ENCODE results near the gene OR56B1. TPM values are rescaled to one million over a fixed set of nuclear protein-coding genes. Genes with fewer than 3 reads are reported as not detected.
A peak's percentile ranks its signal among the peaks of the same experiment; 100 is the strongest.
"Not testable (repeated sequence)": the region's sequence is repeated elsewhere in the genome, so short reads cannot be mapped to it uniquely, and the experiment has no call there.

OR56B1 gene
- polyA plus RNA-seq, 1 of the 3 experiments (the other 2 are of a cell fraction) = not detected

GRCh38 chr11:5690216-5690615, 46.0 kb upstream of the OR56B1 start:
- no peaks in the 10 kb centered on the region for H3K9me2 ChIP-seq
- WGBS (ENCODE audit: low lambda C conversion rate) = 20% methylated on average over 5 of the region's 5 CpGs
- H3K79me2 ChIP-seq (ENCODE audit: insufficient read depth) = no peaks in the 10 kb centered on the region
- no peak for DNase-seq
- TF ChIP-seq SMC3 (IDR thresholded peaks at IDR 0.05; ENCODE audit: low read depth, low read length) (no peak), MXI1 (IDR thresholded peaks at IDR 0.05; ENCODE audit: low read depth, low read length) (no peak), MEF2A (IDR thresholded peaks at IDR 0.05; ENCODE audit: borderline replicate concordance, low read depth) (no peak), POLR2AphosphoS5 (IDR thresholded peaks at IDR 0.05; ENCODE audit: low read depth, low read length) (0 out of 2 replicates have a peak, but pooled peaks have one; percentile 7), YY1 (IDR thresholded peaks at IDR 0.05; ENCODE audit: low read depth) (peak; percentile 49; the same call in 1 of the 2 replicates), MAX (IDR thresholded peaks at IDR 0.05; ENCODE audit: low read depth) (0 out of 2 replicates have a peak, but pooled peaks have one; percentile 2), USF1 (IDR thresholded peaks at IDR 0.05; ENCODE audit: borderline replicate concordance, low read depth) (0 out of 2 replicates have a peak, but pooled peaks have one; percentile 23)
- peak overlapping the region; percentile 58 for H2AFZ ChIP-seq (ENCODE audit: low read depth)
- peak overlapping the region; percentile 44 to 52; a peak in 3 of 4 replicates for H3K4me3 ChIP-seq (ENCODE audit: low read depth in 2 of 2, low read length in 1 of 2)
- peak overlapping the region; percentile 76 for H3K4me2 ChIP-seq
- no peaks in the 10 kb centered on the region for H4K20me1 ChIP-seq (ENCODE audit: insufficient read depth)
- peak overlapping the region; percentile 84 for H3K9ac ChIP-seq
- no peaks in the 10 kb centered on the region; a peak in 1 of 4 replicates for H3K4me1 ChIP-seq (ENCODE audit: control insufficient read depth in 1 of 2, insufficient read depth in 2 of 2, low read depth in 1 of 2, low read length in 1 of 2)
- peak overlapping the region; percentile 82 to 92 for H3K27ac ChIP-seq (ENCODE audit: low read depth in 2 of 2, low read length in 1 of 2)
- no peaks in the 10 kb centered on the region for H3K9me3 ChIP-seq
- POLR2A ChIA-PET = no interaction called here
- peaks cover 3% of the 10 kb centered on the region for H3F3A ChIP-seq (replicated peaks; ENCODE audit: insufficient read depth)
- H3K27me3 ChIP-seq (ENCODE audit: insufficient read depth) = no peaks in the 10 kb centered on the region
- CTCF ChIA-PET = interaction anchor here (0.9 kb wide), 1 partner anchor 12 kb away, joined by 3 read pairs; no protein-coding TSS in a partner anchor
- peaks cover 3 to 8% of the 10 kb centered on the region in 2 experiments for H3K36me3 ChIP-seq (replicated peaks in 1 of 2; ENCODE audit: control insufficient read depth in 1 of 2, insufficient read depth in 2 of 2, low read length in 1 of 2)

GRCh38 chr11:5690736-5691135, 45.5 kb upstream of the OR56B1 start:
- no peak for TF ChIP-seq NRF1 (IDR thresholded peaks at IDR 0.05; ENCODE audit: low read depth, low read length)
- no peak for TF ChIP-seq RCOR1 (IDR thresholded peaks at IDR 0.05; ENCODE audit: low read length)
- TF ChIP-seq POLR2AphosphoS5 (IDR thresholded peaks at IDR 0.05; ENCODE audit: low read depth, low read length) = peak; percentile 11; the same call in 1 of the 2 replicates
- Histone ChIP-seq H3K27ac (ENCODE audit: low read depth in 2 of 2, low read length in 1 of 2) (peak overlapping the region; percentile 82 to 92), H4K20me1 (ENCODE audit: insufficient read depth) (no peaks in the 10 kb centered on the region), H3K9ac (peak overlapping the region; percentile 84), H3K4me2 (peak overlapping the region; percentile 76), H3K4me1 (ENCODE audit: control insufficient read depth in 1 of 2, insufficient read depth in 2 of 2, low read depth in 1 of 2, low read length in 1 of 2) (peaks cover 0 to under 1% of the 10 kb centered on the region in 2 experiments; a peak in 1 of 4 replicates), H3K9me2 (no peaks in the 10 kb centered on the region), H3K36me3 (replicated peaks in 1 of 2; ENCODE audit: control insufficient read depth in 1 of 2, insufficient read depth in 2 of 2, low read length in 1 of 2) (peaks cover 3 to 12% of the 10 kb centered on the region in 2 experiments), H3K4me3 (ENCODE audit: low read depth in 2 of 2, low read length in 1 of 2) (peak overlapping the region; percentile 36 to 52; a peak in 3 of 4 replicates), H3K79me2 (ENCODE audit: insufficient read depth) (no peaks in the 10 kb centered on the region), H2AFZ (ENCODE audit: low read depth) (peak overlapping the region; percentile 58), H3K27me3 (ENCODE audit: insufficient read depth) (no peaks in the 10 kb centered on the region), H3K9me3 (no peaks in the 10 kb centered on the region), H3F3A (replicated peaks; ENCODE audit: insufficient read depth) (no peaks in the 10 kb centered on the region)
- DNase-seq = no peak
- ChIA-PET POLR2A (no interaction called here), CTCF (no interaction called here)
- WGBS (ENCODE audit: low lambda C conversion rate) = 27% methylated on average over 5 of the region's 5 CpGs

GRCh38 chr11:5691238-5691963, 44.8 kb upstream of the OR56B1 start:
- POLR2A ChIA-PET; H4K20me1 ChIP-seq (ENCODE audit: insufficient read depth); H3F3A ChIP-seq (replicated peaks; ENCODE audit: insufficient read depth); DNase-seq; H3K9me3 ChIP-seq; H3K9me2 ChIP-seq; H3K79me2 ChIP-seq (ENCODE audit: insufficient read depth); H3K27me3 ChIP-seq (ENCODE audit: insufficient read depth); H3K4me1 ChIP-seq (ENCODE audit: control insufficient read depth in 1 of 2, insufficient read depth in 2 of 2, low read depth in 1 of 2, low read length in 1 of 2): not testable (repeated sequence)
- peak overlapping the region; percentile 82 to 92; a peak in 2 of 4 replicates for H3K27ac ChIP-seq (ENCODE audit: low read depth in 2 of 2, low read length in 1 of 2)
- H3K36me3 ChIP-seq (replicated peaks in 1 of 2; ENCODE audit: control insufficient read depth in 1 of 2, insufficient read depth in 2 of 2, low read length in 1 of 2) = peaks cover 7 to 12% of the 10 kb centered on the region in 2 experiments
- CTCF ChIA-PET = interaction anchor here (0.6 kb wide), 1 partner anchor 867 kb away, joined by 3 read pairs; no protein-coding TSS in a partner anchor
- peak overlapping the region; percentile 84; the same call in 1 of the 2 replicates for H3K9ac ChIP-seq
- H2AFZ ChIP-seq (ENCODE audit: low read depth) = peak overlapping the region; percentile 58; the same call in 1 of the 2 replicates
- WGBS (ENCODE audit: low lambda C conversion rate) = 41% methylated on average over 11 of the region's 12 CpGs
- H3K4me2 ChIP-seq = peak overlapping the region; percentile 76
- peak overlapping the region; percentile 36 to 52; a peak in 3 of 4 replicates for H3K4me3 ChIP-seq (ENCODE audit: low read depth in 2 of 2, low read length in 1 of 2)

All from SK-N-SH (cell line).